Measurements from ENCODE around the gene FBXO27.

GRCh38 chr19:39052846-39053245 lies 20.5 kb upstream of the FBXO27 start:
- TF ChIP-seq CTCF (conservative IDR thresholded peaks at IDR 0.05 in 1 of 2, IDR thresholded peaks at IDR 0.05 in 1 of 2; ENCODE audit: low read depth in 1 of 2, low read length in 2 of 2) (no peak), EZH2 (IDR thresholded peaks at IDR 0.05; ENCODE audit: low read length, missing control alignments) (no peak)
